ENCODE data around the gene ORAI3.

DNA sequence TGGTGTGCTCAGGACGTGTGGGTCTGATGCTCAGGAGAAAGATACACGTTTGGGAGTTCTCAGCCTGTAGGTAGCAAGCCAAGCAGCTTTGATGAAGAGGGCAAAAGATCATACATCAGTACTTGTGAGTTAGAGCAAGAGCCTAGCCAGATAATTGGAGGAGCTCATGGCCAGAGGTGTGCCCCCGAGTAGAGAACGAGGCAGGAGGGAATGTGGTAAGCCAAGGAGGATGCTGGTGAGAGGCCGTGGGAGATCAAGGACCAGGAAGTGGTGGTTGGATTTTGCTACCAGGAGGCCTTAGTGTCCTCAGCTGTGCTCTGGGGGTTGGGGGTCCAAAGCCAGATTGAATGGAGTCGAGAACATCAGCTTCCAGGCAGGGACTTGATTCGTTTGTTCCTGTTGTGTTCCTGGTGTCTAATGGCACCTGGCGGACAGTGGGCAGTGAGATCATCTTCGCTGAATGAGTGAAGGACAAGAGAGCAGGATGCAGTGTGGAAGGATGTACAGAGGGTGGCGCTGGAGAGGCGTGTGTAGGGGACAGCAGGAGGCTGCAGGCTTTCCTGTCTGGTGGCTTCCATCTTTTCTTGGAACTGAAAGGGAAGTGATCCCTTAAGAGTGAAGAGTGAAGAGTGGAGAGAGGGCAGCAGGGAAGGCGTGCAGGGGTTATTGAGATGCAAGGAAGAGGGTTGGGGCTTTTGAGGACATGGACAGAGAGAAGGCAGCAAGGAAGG, 13.9 kb upstream of the ORAI3 start:
- TF ChIP-seq, protein P1, sequence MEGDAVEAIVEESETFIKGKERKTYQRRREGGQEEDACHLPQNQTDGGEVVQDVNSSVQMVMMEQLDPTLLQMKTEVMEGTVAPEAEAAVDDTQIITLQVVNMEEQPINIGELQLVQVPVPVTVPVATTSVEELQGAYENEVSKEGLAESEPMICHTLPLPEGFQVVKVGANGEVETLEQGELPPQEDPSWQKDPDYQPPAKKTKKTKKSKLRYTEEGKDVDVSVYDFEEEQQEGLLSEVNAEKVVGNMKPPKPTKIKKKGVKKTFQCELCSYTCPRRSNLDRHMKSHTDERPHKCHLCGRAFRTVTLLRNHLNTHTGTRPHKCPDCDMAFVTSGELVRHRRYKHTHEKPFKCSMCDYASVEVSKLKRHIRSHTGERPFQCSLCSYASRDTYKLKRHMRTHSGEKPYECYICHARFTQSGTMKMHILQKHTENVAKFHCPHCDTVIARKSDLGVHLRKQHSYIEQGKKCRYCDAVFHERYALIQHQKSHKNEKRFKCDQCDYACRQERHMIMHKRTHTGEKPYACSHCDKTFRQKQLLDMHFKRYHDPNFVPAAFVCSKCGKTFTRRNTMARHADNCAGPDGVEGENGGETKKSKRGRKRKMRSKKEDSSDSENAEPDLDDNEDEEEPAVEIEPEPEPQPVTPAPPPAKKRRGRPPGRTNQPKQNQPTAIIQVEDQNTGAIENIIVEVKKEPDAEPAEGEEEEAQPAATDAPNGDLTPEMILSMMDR (IDR thresholded peaks at IDR 0.05), result peak; percentile 31 to 39 (median 35)
- no peak for TF ChIP-seq POLR2A (IDR thresholded peaks at IDR 0.05)
